ENCODE measurements around the gene NUTF2.
A peak's percentile ranks its signal among the peaks of the same experiment; 100 is the strongest.

Gene NUTF2

GRCh38 chr16:67846320-67847063, at the start of gene NUTF2:
Gene NUTF2, plus strand, starts transcription at chr16:67846933. Its CDS starts 18,198 bp downstream, at chr16:67865131.
- Mint-ChIP-seq H3K9me3 (no peaks in the 10 kb centered on the region), H3K4me3 (peak within 1 kb of the TSS; percentile 94), H3K27me3 (no peaks in the 10 kb centered on the region), H3K27ac (peak within 1 kb of the TSS; percentile 94), H3K4me1 (peaks cover 46% of the 10 kb centered on the region), H3K36me3 (no peaks in the 10 kb centered on the region)

- no peaks in the 10 kb centered on the region for H3K9me3 Mint-ChIP-seq
These were observed 46.3 kb upstream of the NUTF2 start for GRCh38 chr16:67800338-67800926.

GRCh38 chr16:67801241-67801640, 45.5 kb upstream of the NUTF2 start:
- H3K36me3 Mint-ChIP-seq, result peaks cover 14% of the 10 kb centered on the region
- H3K4me1 Mint-ChIP-seq, result peaks cover 77% of the 10 kb centered on the region
- no peaks in the 10 kb centered on the region for H3K9me3 Mint-ChIP-seq
- peak overlapping the region; percentile 44 for H3K4me3 Mint-ChIP-seq
- peak overlapping the region; percentile 46 for H3K27ac Mint-ChIP-seq
- no peaks in the 10 kb centered on the region for H3K27me3 Mint-ChIP-seq

More at GRCh38 chr16:67800338-67800926, 46.3 kb upstream of the NUTF2 start:
- H3K27ac Mint-ChIP-seq, result peak overlapping the region; percentile 41
- peaks cover 14% of the 10 kb centered on the region for H3K36me3 Mint-ChIP-seq
- H3K4me1 Mint-ChIP-seq, result peaks cover 75% of the 10 kb centered on the region
- no peaks in the 10 kb centered on the region for H3K27me3 Mint-ChIP-seq
- peak overlapping the region; percentile 19 for H3K4me3 Mint-ChIP-seq

- H3K36me3 Mint-ChIP-seq, result peaks cover 11% of the 10 kb centered on the region
- H3K4me1 Mint-ChIP-seq, result peaks cover 71% of the 10 kb centered on the region
- H3K27me3 Mint-ChIP-seq, result no peaks in the 10 kb centered on the region
- no peak overlapping the region for H3K27ac Mint-ChIP-seq
- peak overlapping the region; percentile 44 for H3K4me3 Mint-ChIP-seq
- no peaks in the 10 kb centered on the region for H3K9me3 Mint-ChIP-seq
These were observed 44.9 kb upstream of the NUTF2 start for GRCh38 chr16:67801883-67802282.

GRCh38 chr16:67803894-67804293, 42.8 kb upstream of the NUTF2 start:
- Mint-ChIP-seq H3K36me3 (peaks cover 7% of the 10 kb centered on the region), H3K27ac (peak overlapping the region; percentile 8), H3K4me1 (peaks cover 58% of the 10 kb centered on the region), H3K9me3 (no peaks in the 10 kb centered on the region), H3K27me3 (no peaks in the 10 kb centered on the region), H3K4me3 (peak overlapping the region; percentile 59)

- Mint-ChIP-seq H3K27me3 (no peaks in the 10 kb centered on the region), H3K27ac (no peak overlapping the region), H3K9me3 (no peaks in the 10 kb centered on the region), H3K4me1 (peaks cover 52% of the 10 kb centered on the region), H3K36me3 (peaks cover 7% of the 10 kb centered on the region), H3K4me3 (peak overlapping the region; percentile 93)
These were observed 41.7 kb upstream of the NUTF2 start for GRCh38 chr16:67804853-67805542.

- peak overlapping the region; percentile 93 for H3K4me3 Mint-ChIP-seq
- peaks cover 4% of the 10 kb centered on the region for H3K36me3 Mint-ChIP-seq
- H3K27me3 Mint-ChIP-seq, result no peaks in the 10 kb centered on the region
- H3K9me3 Mint-ChIP-seq, result no peaks in the 10 kb centered on the region
- H3K27ac Mint-ChIP-seq, result peak overlapping the region; percentile 35
- H3K4me1 Mint-ChIP-seq, result peaks cover 43% of the 10 kb centered on the region
These were observed 40.9 kb upstream of the NUTF2 start for GRCh38 chr16:67805718-67806427.

GRCh38 chr16:67806428-67807147, 40.1 kb upstream of the NUTF2 start, which contains the start of the genes RANBP10 and TSNAXIP1:
Gene RANBP10, minus strand, starts transcription at chr16:67806560. Its CDS starts 24 bp downstream, at chr16:67806536.
Gene TSNAXIP1, plus strand, starts transcription at chr16:67806889. Its CDS starts 261 bp downstream, at chr16:67807150.
- H3K4me3 Mint-ChIP-seq, result peak within 1 kb of the TSS; percentile 93
- peaks cover 4% of the 10 kb centered on the region for H3K36me3 Mint-ChIP-seq
- no peaks in the 10 kb centered on the region for H3K9me3 Mint-ChIP-seq
- peaks cover 36% of the 10 kb centered on the region for H3K4me1 Mint-ChIP-seq
- H3K27me3 Mint-ChIP-seq, result no peaks in the 10 kb centered on the region
- H3K27ac Mint-ChIP-seq, result peak within 1 kb of the TSS; percentile 91

GRCh38 chr16:67807148-67807682, 39.5 kb upstream of the NUTF2 start:
- peaks cover 30% of the 10 kb centered on the region for H3K4me1 Mint-ChIP-seq
- no peaks in the 10 kb centered on the region for H3K27me3 Mint-ChIP-seq
- peak overlapping the region; percentile 93 for H3K4me3 Mint-ChIP-seq
- H3K9me3 Mint-ChIP-seq, result no peaks in the 10 kb centered on the region
- H3K36me3 Mint-ChIP-seq, result peaks cover 4% of the 10 kb centered on the region
- H3K27ac Mint-ChIP-seq, result peak overlapping the region; percentile 91

GRCh38 chr16:67811899-67812298, 34.8 kb upstream of the NUTF2 start:
- Mint-ChIP-seq H3K36me3 (no peaks in the 10 kb centered on the region), H3K4me3 (no peak overlapping the region), H3K4me1 (peaks cover 6% of the 10 kb centered on the region), H3K9me3 (no peaks in the 10 kb centered on the region), H3K27ac (no peak overlapping the region), H3K27me3 (no peaks in the 10 kb centered on the region)

GRCh38 chr16:67814567-67814966, 32.2 kb upstream of the NUTF2 start:
- no peak overlapping the region for H3K4me3 Mint-ChIP-seq
- no peaks in the 10 kb centered on the region for H3K9me3 Mint-ChIP-seq
- no peaks in the 10 kb centered on the region for H3K27me3 Mint-ChIP-seq
- no peaks in the 10 kb centered on the region for H3K36me3 Mint-ChIP-seq
- peaks cover 6% of the 10 kb centered on the region for H3K4me1 Mint-ChIP-seq
- H3K27ac Mint-ChIP-seq, result no peak overlapping the region

GRCh38 chr16:67820608-67821259, 26.0 kb upstream of the NUTF2 start:
- Mint-ChIP-seq H3K4me1 (peaks cover 6% of the 10 kb centered on the region), H3K9me3 (no peaks in the 10 kb centered on the region), H3K36me3 (no peaks in the 10 kb centered on the region), H3K27ac (no peak overlapping the region), H3K4me3 (no peak overlapping the region), H3K27me3 (no peaks in the 10 kb centered on the region)

- H3K4me1 Mint-ChIP-seq, result no peaks in the 10 kb centered on the region
- no peak overlapping the region for H3K4me3 Mint-ChIP-seq
- no peaks in the 10 kb centered on the region for H3K36me3 Mint-ChIP-seq
- H3K9me3 Mint-ChIP-seq, result no peaks in the 10 kb centered on the region
- no peaks in the 10 kb centered on the region for H3K27me3 Mint-ChIP-seq
- H3K27ac Mint-ChIP-seq, result no peak overlapping the region
These were observed 24.2 kb upstream of the NUTF2 start for GRCh38 chr16:67822511-67822910.

- Mint-ChIP-seq H3K27ac (no peak overlapping the region), H3K27me3 (no peaks in the 10 kb centered on the region), H3K4me3 (no peak overlapping the region), H3K4me1 (no peaks in the 10 kb centered on the region), H3K36me3 (peaks cover 2% of the 10 kb centered on the region), H3K9me3 (no peaks in the 10 kb centered on the region)
These were observed 21.6 kb upstream of the NUTF2 start for GRCh38 chr16:67825119-67825518.
